GM12878 (cell line): ENCODE measurements around the gene CTNNA1. TPM values are rescaled to one million over a fixed set of nuclear protein-coding genes. Genes with fewer than 3 reads are reported as not detected.

Experiments
- ATAC-seq: fragments of 200-7000 bp; cut with Tn5 transposase; 3 replicates; pipeline ENCODE4 v1.9.1; 2020; ENCODE audit warnings: mild to moderate bottlenecking, moderate library complexity
- BruUV-seq: library from RNA; stranded (reverse); fragments of 400-500 nt; replicated peaks from 2 replicates; lab custom pipeline; 2021; lab: Mats Ljungman, UMichigan
- CTCF ChIA-PET: fragments of 300-600 bp; sonication (Branson Sonifier 250); formaldehyde crosslinking; extraction: SDS; loops from one replicate; lab custom pipeline; 2021; ENCODE audit warnings: inconsistent platforms; lab: Yijun Ruan, JAX
- POLR2A ChIA-PET: fragments of 350-600 bp; formaldehyde crosslinking; extraction: SDS; loops from one replicate; lab custom pipeline; 2021; ENCODE audit warnings: inconsistent platforms; lab: Charles Lee
- RAD21 ChIA-PET: fragments of 300-600 bp; sonication (Branson Sonifier 250); formaldehyde crosslinking; loops from one replicate; lab custom pipeline; 2023; ENCODE audit warnings: antibody characterized with exemption; ENCODE audit not compliant: unreplicated experiment; lab: Charles Lee
- SMC1A ChIA-PET: fragments of 300-600 bp; sonication (Branson Sonifier 250); formaldehyde crosslinking; loops from one replicate; lab custom pipeline; 2023; ENCODE audit not compliant: unreplicated experiment, uncharacterized antibody; lab: Charles Lee
- DNase-seq: peaks from one replicate; pipeline ENCODE4 v3.0.0-alpha.2; 2011; ENCODE audit warnings: low read depth, low spot score
- FAIRE-seq: peaks from 3 replicates; lab custom pipeline; 2011; peaks lifted over from hg19 to GRCh38; lab: Jason Lieb, UNC
- H2AFZ ChIP-seq: 2 replicates; pipeline ENCODE4 v1.6.0; 2011; ENCODE audit warnings: low read depth, low read length, control low read depth; ENCODE audit not compliant: control insufficient read depth
- H3K27ac ChIP-seq: 2 replicates; pipeline ENCODE4 v1.5.1; 2011; ENCODE audit warnings: control low read depth; ENCODE audit not compliant: control insufficient read depth, insufficient read depth
- H3K27me3 ChIP-seq, 2 experiments: replicated peaks in 1 of 2; 2 replicates each; pipeline versions ENCODE4 v1.6.0 to v1.6.1; 2011; ENCODE audit warnings: low read length in 1 of 2; ENCODE audit not compliant: control insufficient read depth in 2 of 2, insufficient read depth in 2 of 2
- H3K36me3 ChIP-seq, 2 experiments: 2 replicates each; pipeline ENCODE4 v1.5.1; 2011; ENCODE audit warnings: low read length in 1 of 2; ENCODE audit not compliant: control insufficient read depth in 2 of 2, insufficient read depth in 2 of 2
- H3K4me1 ChIP-seq: 2 replicates; pipeline ENCODE4 v1.6.1; 2011; ENCODE audit warnings: mild to moderate bottlenecking, low read length, moderate library complexity, mixed read lengths; ENCODE audit not compliant: control insufficient read depth, insufficient read depth
- H3K4me2 ChIP-seq: 2 replicates; pipeline ENCODE4 v1.6.0; 2011; ENCODE audit warnings: control low read depth; ENCODE audit not compliant: control insufficient read depth, insufficient read depth
- H3K4me3 ChIP-seq: fragments of 200-600 bp; sonication (generic); 2 replicates; pipeline ENCODE4 v1.5.1; 2016
- H3K79me2 ChIP-seq: 2 replicates; pipeline ENCODE4 v1.6.0; 2011; ENCODE audit warnings: low read length; ENCODE audit not compliant: control insufficient read depth, insufficient read depth
- H3K9ac ChIP-seq: 2 replicates; pipeline ENCODE4 v1.8.0; 2011; ENCODE audit warnings: low read length, control low read depth, mixed read lengths; ENCODE audit not compliant: control insufficient read depth, insufficient read depth
- H3K9me3 ChIP-seq: replicated peaks from 3 replicates; pipeline ENCODE4 v1.5.1; 2011; ENCODE audit warnings: mild to moderate bottlenecking, low read length; ENCODE audit not compliant: control insufficient read depth, insufficient read depth
- H4K20me1 ChIP-seq: 2 replicates; pipeline ENCODE4 v1.6.0; 2011; ENCODE audit not compliant: control insufficient read depth, insufficient read depth
- BMI1 ChIP-seq: fragments of 450-650 bp; IDR thresholded peaks from 2 replicates; pipeline ENCODE4 v1.6.1; 2016; ENCODE audit warnings: mild to moderate bottlenecking, moderate library complexity, borderline replicate concordance
- CBX5 ChIP-seq: sonication (generic); IDR thresholded peaks from 2 replicates; pipeline ENCODE4 v1.6.1; 2016; ENCODE audit warnings: low read depth, moderate library complexity, mild to moderate bottlenecking, inconsistent platforms
- CREM ChIP-seq: IDR thresholded peaks from 2 replicates; pipeline ENCODE4 v1.6.1; 2014; ENCODE audit warnings: antibody characterized with exemption, low read depth
- EP300 ChIP-seq, 2 experiments: fragments of 150-350 bp in 1 of 2; IDR thresholded peaks; 2 replicates each; pipeline ENCODE4 v1.6.1; 2011 to 2012; ENCODE audit warnings: low read depth in 2 of 2, low read length in 2 of 2, borderline replicate concordance in 1 of 2, improper control_type of control experiment in 1 of 2, inconsistent platforms in 1 of 2; ENCODE audit not compliant: control insufficient read depth in 1 of 2
- EZH2 ChIP-seq: IDR thresholded peaks from 2 replicates; pipeline ENCODE4 v1.6.1; 2012; ENCODE audit warnings: low read depth, mild to moderate bottlenecking, control low read depth, inconsistent platforms, low read length, borderline replicate concordance; ENCODE audit not compliant: control insufficient read depth
- GABPA ChIP-seq: IDR thresholded peaks from 2 replicates; pipeline ENCODE4 v1.6.1; 2014; ENCODE audit warnings: antibody characterized with exemption, low read depth, mild to moderate bottlenecking, inconsistent platforms
- KDM1A ChIP-seq: fragments of 200-600 bp; sonication (generic); IDR thresholded peaks from 2 replicates; pipeline ENCODE4 v1.6.1; 2016; ENCODE audit warnings: borderline replicate concordance
- KLF5 ChIP-seq: fragments of 450-650 bp; IDR thresholded peaks from 2 replicates; pipeline ENCODE4 v1.6.1; 2014; ENCODE audit warnings: mild to moderate bottlenecking; ENCODE audit not compliant: partially characterized antibody
- MAX ChIP-seq: IDR thresholded peaks from 2 replicates; pipeline ENCODE4 v1.6.1; 2012; ENCODE audit warnings: low read depth, low read length, improper control_type of control experiment
- PAX5 ChIP-seq: IDR thresholded peaks from 2 replicates; pipeline ENCODE4 v1.6.1; 2011; ENCODE audit warnings: low read depth, low read length, borderline replicate concordance
- POLR2A ChIP-seq: IDR thresholded peaks from 2 replicates; pipeline ENCODE4 v1.6.1; 2011; ENCODE audit warnings: low read depth, mild to moderate bottlenecking, low read length
- RB1 ChIP-seq: fragments of 450-650 bp; formaldehyde crosslinking; IDR thresholded peaks from 2 replicates; pipeline ENCODE4 v1.6.1; 2017; ENCODE audit warnings: mild to moderate bottlenecking, borderline replicate concordance
- RFX5 ChIP-seq: IDR thresholded peaks from 2 replicates; pipeline ENCODE4 v1.6.1; 2011; ENCODE audit warnings: low read depth, low read length, improper control_type of control experiment
- SMAD1 ChIP-seq: fragments of 450-650 bp; IDR thresholded peaks from 2 replicates; pipeline ENCODE4 v1.6.1; 2018; ENCODE audit warnings: mild to moderate bottlenecking, low read depth; ENCODE audit not compliant: partially characterized antibody
- TAF1 ChIP-seq: IDR thresholded peaks from 2 replicates; pipeline ENCODE4 v1.6.1; 2011; ENCODE audit warnings: mild to moderate bottlenecking, low read depth, low read length, borderline replicate concordance
- TARDBP ChIP-seq: IDR thresholded peaks from 2 replicates; pipeline ENCODE4 v1.6.1; 2016; ENCODE audit warnings: borderline replicate concordance
- TCF3 ChIP-seq: IDR thresholded peaks from 2 replicates; pipeline ENCODE4 v1.6.1; 2012; ENCODE audit warnings: low read depth, mild to moderate bottlenecking, low read length, borderline replicate concordance; ENCODE audit not compliant: insufficient read depth
- WGBS: methylation state at CpG from one replicate; pipeline ENCODE4 v1.1.6; 2016; ENCODE audit warnings: low lambda C conversion rate; ENCODE audit not compliant: insufficient replicate concordance, insufficient coverage; ENCODE audit errors: missing lambda C conversion rate; 5-methylcytosine and 5-hydroxymethylcytosine counted together
- in situ Hi-C: fragments of 300-500 bp; cut with MboI; formaldehyde crosslinking; loops from 9 replicates; pipeline ENCODE4 v1.14.3; 2018; ENCODE audit warnings: mixed read lengths
- intact Hi-C: fragments of 100-400 bp; cut with micrococcal nuclease; formaldehyde crosslinking; loops from one replicate; pipeline ENCODE4 v1.14.2; 2022; ENCODE audit not compliant: unreplicated experiment
- polyA plus RNA-seq, 11 experiments: library from polyadenylated mRNA; depleted of rRNA in 4 of 11; unstranded in 6 of 11; stranded (reverse) in 5 of 11; fragments of >200 nt; fragmentation: Nextera tagmentation in 4 of 11; fragmentation: Illumina TruSeq in 1 of 11; extraction: Ambion mirVana in 4 of 11; extraction: Trizol in 1 of 11; gene quantifications; 1 replicate in 1 of 11; 2 replicates in 10 of 11; pipeline versions ENCODE4 v1.2.1 to v1.2.3, GENCODE V29; 2011 to 2016; ENCODE audit warnings: inconsistent platforms in 2 of 11, missing spikeins in 2 of 11, low read depth in 1 of 11
- total RNA-seq, 4 experiments: library from RNA; depleted of rRNA in 3 of 4; stranded (reverse); fragments of >200 nt in 3 of 4; fragmentation: Illumina TruSeq in 1 of 4; extraction: Trizol in 1 of 4; gene quantifications; 2 replicates each; pipeline versions ENCODE4 v1.2.1 to v1.2.3, GENCODE V29; 2013 to 2021
- TF ChIP-seq, protein P1 (sequence below): fragments of 150-350 bp; IDR thresholded peaks from 2 replicates; pipeline ENCODE4 v1.6.1; 2016; ENCODE audit warnings: low read depth, low read length
- TF ChIP-seq, protein P2 (sequence below): fragments of 450-650 bp; IDR thresholded peaks from 2 replicates; pipeline ENCODE4 v1.6.1; 2018; ENCODE audit warnings: mild to moderate bottlenecking, low read depth, moderate library complexity; ENCODE audit not compliant: partially characterized antibody

Gene CTNNA1
- total and polyA plus RNA-seq, 10 of the 15 experiments (the other 5 are each of a cell fraction or from before 2014, with no cell fraction given) = 32.6 to 104 (median 57.7) TPM

GRCh38 chr5:138803285-138803684, 50.1 kb downstream of the CTNNA1 start (continued):
- TF ChIP-seq KDM1A = no peak
- TF ChIP-seq EZH2 = no peak
- no peak for TF ChIP-seq EP300 (IDR thresholded peaks at IDR 0.05; ENCODE audit: borderline replicate concordance in 1 of 2, control insufficient read depth in 1 of 2, low read depth in 2 of 2, low read length in 2 of 2)
- no peak for TF ChIP-seq CREM
- no peak for TF ChIP-seq TARDBP
- TF ChIP-seq KLF5 = no peak
- TF ChIP-seq CBX5 = no peak
- no peak for TF ChIP-seq BMI1
- TF ChIP-seq TAF1 = no peak
- TF ChIP-seq MAX = no peak
- no peak for TF ChIP-seq PAX5

DNA sequence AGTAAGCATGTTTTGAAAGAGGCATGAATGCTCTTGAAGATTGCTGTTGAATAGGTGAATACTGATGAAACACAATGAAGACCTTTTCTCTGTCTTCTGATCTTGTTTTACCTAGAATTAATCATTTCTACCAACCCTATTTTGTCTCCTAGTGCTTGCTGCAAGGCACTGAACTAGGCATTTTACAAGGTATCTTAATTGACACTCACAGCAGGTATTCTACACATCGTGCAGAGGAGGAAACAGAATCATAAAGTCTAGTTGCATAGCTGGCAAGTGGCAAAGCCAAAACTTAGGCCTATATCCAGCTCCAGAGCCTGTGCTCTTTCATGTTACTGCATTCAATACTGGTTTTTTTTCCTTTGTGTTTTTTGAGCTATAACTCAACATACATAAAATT, 50.7 kb downstream of the CTNNA1 start:
- no peak overlapping the region for H3K4me2 ChIP-seq
- SMC1A ChIA-PET = interaction anchor here (0.6 to 3.1 kb wide), 5 partner anchors 11 to 192 kb away, joined by 3 to 11 read pairs (median 5); no protein-coding TSS in a partner anchor
- H3K9me3 ChIP-seq = no peaks in the 10 kb centered on the region
- CTCF ChIA-PET = interaction anchor here (0.9 to 8.3 kb wide), 2 partner anchors 15 to 159 kb away, joined by 3 to 74 read pairs; no protein-coding TSS in a partner anchor
- BruUV-seq = no TSS peak
- FAIRE-seq (no peak), DNase-seq (no peak), ATAC-seq (no peak)
- H3K9ac ChIP-seq = no peak overlapping the region
- POLR2A ChIA-PET = interaction anchor here (0.6 kb wide), 1 partner anchor 22 kb away, joined by 5 read pairs; no protein-coding TSS in a partner anchor
- no peaks in the 10 kb centered on the region for H4K20me1 ChIP-seq
- H3K27me3 ChIP-seq = no peaks in the 10 kb centered on the region
- no peak overlapping the region for H2AFZ ChIP-seq
- no peaks in the 10 kb centered on the region for H3K36me3 ChIP-seq
- RAD21 ChIA-PET = no interaction called here
- H3K79me2 ChIP-seq = no peaks in the 10 kb centered on the region; the same call in 1 of the 2 replicates
- intact Hi-C loops (no loop called here), in situ Hi-C loops (no loop called here)
- WGBS = 94% methylated on average over 1 of the region's 1 CpG
- no peak overlapping the region for H3K4me3 ChIP-seq
- no peaks in the 10 kb centered on the region for H3K4me1 ChIP-seq
- no peak overlapping the region for H3K27ac ChIP-seq
- TF ChIP-seq GABPA (no peak), SMAD1 (no peak), RB1 (no peak), POLR2A (no peak), TCF3 (no peak), RFX5 (no peak)
- TF ChIP-seq, protein P1, sequence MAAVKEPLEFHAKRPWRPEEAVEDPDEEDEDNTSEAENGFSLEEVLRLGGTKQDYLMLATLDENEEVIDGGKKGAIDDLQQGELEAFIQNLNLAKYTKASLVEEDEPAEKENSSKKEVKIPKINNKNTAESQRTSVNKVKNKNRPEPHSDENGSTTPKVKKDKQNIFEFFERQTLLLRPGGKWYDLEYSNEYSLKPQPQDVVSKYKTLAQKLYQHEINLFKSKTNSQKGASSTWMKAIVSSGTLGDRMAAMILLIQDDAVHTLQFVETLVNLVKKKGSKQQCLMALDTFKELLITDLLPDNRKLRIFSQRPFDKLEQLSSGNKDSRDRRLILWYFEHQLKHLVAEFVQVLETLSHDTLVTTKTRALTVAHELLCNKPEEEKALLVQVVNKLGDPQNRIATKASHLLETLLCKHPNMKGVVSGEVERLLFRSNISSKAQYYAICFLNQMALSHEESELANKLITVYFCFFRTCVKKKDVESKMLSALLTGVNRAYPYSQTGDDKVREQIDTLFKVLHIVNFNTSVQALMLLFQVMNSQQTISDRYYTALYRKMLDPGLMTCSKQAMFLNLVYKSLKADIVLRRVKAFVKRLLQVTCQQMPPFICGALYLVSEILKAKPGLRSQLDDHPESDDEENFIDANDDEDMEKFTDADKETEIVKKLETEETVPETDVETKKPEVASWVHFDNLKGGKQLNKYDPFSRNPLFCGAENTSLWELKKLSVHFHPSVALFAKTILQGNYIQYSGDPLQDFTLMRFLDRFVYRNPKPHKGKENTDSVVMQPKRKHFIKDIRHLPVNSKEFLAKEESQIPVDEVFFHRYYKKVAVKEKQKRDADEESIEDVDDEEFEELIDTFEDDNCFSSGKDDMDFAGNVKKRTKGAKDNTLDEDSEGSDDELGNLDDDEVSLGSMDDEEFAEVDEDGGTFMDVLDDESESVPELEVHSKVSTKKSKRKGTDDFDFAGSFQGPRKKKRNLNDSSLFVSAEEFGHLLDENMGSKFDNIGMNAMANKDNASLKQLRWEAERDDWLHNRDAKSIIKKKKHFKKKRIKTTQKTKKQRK = no peak
- TF ChIP-seq, protein P2, sequence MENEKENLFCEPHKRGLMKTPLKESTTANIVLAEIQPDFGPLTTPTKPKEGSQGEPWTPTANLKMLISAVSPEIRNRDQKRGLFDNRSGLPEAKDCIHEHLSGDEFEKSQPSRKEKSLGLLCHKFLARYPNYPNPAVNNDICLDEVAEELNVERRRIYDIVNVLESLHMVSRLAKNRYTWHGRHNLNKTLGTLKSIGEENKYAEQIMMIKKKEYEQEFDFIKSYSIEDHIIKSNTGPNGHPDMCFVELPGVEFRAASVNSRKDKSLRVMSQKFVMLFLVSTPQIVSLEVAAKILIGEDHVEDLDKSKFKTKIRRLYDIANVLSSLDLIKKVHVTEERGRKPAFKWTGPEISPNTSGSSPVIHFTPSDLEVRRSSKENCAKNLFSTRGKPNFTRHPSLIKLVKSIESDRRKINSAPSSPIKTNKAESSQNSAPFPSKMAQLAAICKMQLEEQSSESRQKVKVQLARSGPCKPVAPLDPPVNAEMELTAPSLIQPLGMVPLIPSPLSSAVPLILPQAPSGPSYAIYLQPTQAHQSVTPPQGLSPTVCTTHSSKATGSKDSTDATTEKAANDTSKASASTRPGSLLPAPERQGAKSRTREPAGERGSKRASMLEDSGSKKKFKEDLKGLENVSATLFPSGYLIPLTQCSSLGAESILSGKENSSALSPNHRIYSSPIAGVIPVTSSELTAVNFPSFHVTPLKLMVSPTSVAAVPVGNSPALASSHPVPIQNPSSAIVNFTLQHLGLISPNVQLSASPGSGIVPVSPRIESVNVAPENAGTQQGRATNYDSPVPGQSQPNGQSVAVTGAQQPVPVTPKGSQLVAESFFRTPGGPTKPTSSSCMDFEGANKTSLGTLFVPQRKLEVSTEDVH = no peak
